ENCODE results near the gene GPC1.
"Not testable (repeated sequence)": the region's sequence is repeated elsewhere in the genome, so short reads cannot be mapped to it uniquely, and the experiment has no call there.

Gene GPC1

DNA sequence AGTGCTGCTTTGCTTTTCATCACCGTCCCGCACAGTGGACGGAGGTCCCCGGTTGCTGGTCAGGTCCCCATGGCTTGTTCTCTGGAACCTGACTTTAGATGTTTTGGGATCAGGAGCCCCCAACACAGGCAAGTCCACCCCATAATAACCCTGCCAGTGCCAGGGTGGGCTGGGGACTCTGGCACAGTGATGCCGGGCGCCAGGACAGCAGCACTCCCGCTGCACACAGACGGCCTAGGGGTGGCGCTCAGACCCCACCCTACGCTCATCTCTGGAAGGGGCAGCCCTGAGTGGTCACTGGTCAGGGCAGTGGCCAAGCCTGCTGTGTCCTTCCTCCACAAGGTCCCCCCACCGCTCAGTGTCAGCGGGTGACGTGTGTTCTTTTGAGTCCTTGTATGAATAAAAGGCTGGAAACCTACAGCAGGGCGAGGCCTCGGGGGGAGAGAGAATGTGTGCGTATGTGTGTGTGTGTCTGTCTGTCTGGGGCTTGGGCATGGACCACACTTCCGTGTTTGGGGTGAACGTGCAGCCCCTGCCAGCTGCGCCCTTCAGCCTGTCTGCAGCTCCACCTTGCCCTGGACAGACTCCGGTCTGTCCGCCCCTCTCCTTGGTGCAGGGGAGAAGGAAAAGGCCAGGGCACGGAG, 32.3 kb downstream of the GPC1 start:
- no peak for DNase-seq (ENCODE audit: low read depth)

DNA sequence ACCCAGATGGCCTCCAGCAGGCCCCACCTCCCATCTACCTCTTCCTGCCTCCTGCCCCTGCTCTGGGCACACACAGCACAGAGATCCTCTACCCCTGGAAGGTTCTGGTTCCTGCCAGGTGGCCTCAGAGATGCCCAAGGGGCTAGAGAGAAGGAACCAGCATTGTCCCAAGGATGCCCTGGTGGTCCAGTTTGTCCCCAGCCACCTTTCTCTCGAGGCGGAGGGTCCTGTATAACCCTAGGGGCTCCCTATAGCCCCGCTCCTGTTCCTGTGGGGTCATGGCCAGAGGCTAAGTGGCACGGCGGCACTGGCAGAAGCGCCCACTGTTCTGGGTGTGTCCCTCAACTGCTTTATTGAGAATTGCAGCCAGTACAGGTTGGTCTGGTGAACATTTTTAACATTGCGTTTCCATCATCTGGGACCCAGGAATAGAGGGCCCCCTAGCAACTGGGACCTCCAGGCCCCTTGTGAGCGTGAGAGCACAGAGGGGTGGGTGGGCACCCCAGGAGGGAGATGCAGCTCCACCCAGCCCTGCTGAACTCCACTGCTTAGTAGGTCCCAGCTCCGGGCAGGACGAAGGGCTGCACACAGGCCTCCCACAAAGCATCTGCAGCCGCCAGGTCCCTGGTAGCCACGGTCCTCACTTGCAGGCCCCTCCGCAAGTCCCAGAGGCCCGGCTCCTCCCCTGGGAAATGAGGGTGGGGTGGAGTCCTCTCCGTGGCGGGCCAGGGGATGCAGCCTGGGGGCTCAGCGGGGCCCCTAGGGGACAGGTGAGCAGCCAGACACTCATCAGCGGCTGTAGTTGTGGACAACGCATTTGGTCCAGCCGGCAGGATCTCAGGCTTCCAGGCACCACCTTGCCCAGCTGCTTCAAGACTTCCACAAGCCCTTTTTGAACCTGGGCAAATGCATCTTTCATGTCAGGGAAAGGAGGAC, 33.1 kb downstream of the GPC1 start:
- no peak for DNase-seq (ENCODE audit: low read depth)

DNA sequence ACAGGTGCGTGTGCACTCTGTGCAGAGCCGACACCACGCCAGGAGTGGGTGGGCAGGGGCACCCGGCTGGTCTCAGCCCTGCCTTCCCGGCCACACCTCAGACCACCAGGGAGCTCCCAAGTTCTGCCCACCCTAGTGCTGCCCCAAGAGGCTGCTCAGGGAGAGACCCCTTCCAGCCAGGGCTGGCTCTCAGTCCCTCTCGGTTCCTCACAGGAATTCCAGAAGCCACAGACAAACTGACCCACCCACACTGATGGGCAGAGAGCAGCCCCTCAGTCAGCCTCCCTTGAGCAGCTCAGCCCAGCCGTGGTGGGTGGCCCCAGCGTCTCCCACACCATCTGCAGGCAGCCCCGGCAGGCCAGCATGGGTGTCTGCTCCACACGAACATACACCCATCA, 33.8 kb downstream of the GPC1 start:
- no peak for DNase-seq (ENCODE audit: low read depth)

DNA sequence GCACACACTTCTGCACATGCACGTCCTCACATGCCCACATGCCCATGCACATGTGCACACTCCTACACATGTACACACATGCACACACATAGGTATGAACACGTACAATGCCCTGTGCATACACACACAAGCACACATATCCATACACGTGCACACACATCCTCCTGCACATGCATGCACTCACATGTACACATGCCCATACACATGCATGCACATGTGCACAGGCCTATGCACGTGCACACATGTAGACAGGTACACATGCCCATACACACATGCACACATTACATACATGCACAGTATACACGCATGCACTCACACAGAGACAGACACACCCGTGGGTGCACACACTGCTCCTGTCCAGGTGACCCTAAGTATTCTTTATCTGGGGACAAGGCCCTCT, 34.3 kb downstream of the GPC1 start:
- DNase-seq (ENCODE audit: low read depth) = no peak

DNA sequence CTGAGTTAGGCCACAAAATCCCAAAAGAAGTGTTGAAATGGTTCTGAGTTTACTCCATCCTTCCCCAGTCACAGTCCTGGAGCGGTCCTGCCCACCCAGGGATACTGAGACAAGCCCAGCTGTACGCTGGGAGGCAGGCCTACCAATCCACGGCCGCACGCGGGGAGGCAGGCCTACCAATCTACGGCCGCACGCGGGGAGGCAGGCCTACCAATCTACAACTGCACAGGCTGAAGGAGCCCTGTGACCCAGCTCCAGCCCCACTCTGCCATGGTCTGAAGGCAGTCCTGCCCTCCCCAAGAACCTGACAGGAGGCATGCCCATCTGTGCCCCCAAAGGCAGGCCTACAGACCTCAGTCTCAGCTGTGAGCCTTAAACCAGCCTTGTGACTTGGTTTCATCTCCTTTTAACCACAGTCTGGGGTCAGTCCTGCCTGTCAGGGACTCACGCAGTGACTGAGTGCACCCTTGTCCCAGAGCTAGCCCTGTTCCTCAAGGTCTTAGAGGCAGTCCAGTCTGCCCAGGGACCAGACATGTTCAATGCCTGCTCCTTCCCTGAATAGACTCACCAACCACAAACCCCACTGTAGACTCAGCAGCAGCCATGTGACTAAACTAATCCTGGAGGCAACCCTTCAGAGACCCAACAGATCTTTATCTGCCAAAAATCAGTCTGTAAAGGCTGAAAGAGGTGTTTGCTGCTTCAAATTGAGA, 36.8 kb downstream of the GPC1 start:
- DNase-seq (ENCODE audit: low read depth) = no peak

DNA sequence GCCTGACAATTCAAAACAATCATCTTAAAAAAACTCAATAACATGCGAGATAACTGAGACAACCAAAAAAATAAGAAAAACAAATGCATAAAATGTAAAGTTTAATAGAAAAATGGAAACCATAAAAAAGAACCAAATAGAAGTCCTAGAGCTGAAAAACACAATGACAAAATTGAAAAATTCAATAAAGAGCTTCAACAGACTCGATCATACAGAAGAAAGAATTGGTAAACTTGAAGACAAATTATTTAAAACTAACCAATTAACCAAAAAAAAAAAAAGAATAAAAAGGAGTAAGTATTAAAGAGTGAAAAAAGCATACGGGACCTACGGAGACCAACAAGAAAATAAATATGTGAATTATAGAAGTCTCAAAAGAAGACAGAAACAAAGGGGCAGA, 37.7 kb downstream of the GPC1 start:
- DNase-seq (ENCODE audit: low read depth) = no peak

DNA sequence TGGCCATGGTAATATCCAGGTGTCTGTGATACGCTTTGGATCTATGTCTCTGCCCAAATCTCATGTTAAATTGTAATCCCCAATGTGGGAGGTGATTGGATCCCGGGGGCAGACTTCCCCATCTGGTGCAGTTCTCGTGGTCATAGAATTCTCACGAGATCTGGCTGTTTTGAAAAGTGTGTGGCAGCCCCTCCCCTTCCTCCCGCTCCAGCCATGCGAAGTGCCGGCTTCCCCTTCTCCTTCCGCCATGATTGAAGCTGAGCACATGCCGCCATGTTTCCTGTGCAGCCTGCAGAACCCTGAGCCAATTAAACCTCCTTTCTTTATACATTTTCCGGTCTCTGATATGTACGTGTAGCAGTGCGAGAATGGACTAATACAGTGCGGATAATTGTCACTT, 42.5 kb downstream of the GPC1 start:
- DNase-seq (ENCODE audit: low read depth) = no peak

DNA sequence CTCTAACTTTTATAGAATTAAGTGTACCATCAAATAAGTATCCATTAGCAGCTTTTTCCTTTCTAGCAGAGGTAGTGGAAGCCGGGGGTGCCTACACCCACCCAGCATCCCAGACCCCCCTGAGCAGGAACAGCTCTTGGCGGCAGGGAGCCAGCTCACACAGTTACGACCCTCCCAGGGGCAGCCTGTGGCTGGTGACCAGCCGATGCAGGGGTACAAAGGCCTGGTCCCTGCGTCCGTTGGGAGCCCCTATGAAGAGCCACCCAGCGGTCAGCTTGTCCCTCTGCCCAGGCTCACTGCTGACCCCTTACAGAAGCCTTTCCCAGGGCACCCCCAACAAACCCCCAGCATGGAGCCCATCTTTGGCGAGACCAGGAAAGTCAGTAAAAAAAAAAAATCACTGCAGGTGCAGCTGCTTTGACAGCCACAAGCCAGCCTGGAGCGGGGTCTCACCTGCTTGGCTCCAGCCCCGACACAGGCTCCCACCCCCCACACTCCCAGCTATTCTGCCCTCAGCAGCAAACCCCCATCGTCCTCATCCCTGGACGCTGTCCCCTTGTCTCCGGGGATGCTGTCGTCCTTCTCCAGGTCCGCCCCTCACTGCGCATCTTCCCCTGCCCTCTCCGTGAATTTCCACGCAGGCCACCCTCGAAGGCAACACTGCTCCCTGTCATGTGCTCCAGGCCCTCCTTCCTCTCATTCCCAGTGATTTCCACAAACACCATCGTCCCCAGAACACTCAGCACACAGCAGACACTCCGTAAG, 43.1 kb downstream of the GPC1 start:
- no peak for DNase-seq (ENCODE audit: low read depth)

DNA sequence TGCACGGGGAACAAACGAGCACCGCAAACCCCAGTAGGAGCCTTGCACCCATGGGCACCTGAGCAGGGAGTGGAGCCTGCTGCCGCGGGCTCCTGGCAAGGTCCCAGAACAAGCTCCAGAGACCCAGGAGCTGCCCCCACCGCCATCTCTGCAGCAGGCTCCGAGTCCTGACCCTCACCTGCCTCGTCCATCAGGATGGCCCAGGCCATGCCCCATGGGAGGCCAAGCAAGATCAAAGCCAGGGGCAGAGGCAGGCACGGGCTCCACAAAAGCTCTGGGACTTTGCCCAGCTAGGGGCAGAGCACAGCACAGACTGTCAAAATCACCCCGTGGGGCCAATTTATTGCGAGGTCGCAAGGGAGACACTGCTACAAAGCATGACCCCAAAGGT, 43.6 kb downstream of the GPC1 start:
- no peak for DNase-seq (ENCODE audit: low read depth)

DNA sequence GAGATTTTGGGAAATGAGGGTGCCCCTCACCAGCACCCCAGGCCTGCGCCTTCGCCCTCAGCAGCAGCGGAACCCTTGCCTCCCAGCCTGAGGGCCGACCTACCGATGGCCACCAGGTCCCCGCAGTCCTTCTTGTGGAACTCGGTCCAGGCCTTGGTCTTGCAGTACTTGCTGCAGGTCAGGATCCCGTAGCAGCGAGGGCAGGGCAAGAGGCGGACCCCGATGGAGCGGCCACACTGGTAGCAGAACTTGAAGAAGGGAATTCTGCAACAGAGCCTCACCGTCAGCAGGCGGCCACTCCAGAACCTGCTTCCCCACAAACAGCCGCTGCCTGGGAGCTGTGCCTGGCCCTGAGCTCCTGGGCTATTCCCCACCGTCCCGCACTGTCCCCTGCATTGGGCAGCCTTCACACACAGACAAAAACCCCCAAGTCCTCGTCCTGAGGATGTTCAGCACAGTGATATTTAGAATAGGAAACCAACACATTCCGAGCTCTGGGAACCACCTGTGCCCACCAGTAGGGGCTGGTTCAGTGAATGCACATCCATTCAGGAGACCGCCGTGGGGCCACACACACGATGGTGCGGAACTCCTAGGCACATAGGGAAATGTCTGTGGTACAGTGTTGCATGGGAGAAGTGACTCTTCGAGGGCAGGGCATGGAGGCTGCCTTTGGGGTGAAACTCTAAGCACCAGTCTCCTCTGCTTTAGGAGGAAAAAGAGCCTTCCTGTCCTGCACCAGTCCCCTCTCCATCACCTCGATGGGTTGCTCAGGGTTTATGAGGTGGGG, 45.6 kb downstream of the GPC1 start:
- DNase-seq (ENCODE audit: low read depth) = no peak

DNA sequence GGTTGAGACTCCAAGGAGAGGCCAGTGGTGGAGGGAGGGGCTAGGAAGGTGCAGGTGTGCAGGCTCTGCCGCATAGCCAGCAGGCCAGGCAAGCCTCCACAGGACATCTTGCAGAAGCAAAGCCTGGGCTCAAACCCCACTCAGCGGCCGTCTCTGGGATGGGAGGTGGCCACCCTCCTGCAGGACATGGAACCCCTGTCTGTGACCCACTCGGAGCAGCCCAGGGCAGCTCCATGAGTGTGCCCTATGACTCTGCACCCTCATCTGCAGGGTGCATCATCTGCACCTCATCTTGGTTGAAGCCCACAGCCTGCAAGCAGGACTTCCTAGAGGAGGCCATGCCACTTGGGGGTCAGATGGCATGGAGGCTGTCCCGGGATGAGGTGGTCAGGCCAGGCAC, 46.3 kb downstream of the GPC1 start:
- DNase-seq (ENCODE audit: low read depth) = no peak

DNA sequence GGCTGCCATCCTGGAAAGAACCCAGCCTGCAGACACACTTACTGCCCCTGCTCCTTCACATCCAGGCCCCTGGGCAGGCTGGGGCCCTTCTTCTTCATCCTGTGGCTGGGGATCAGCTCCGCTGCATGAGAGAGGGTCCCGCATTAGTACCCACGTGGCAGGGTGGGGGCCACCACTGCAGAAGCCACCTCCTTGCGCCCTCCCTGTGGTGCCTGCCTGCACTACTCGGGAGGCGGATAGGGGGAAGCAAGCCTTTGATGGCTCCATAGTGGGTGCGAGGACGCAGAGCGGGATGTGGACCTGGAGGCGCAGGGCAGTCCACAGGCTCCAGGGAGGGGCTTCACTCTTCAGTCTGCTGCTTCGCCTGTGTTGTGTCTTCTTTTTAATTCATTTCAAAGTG, 46.7 kb downstream of the GPC1 start:
- DNase-seq (ENCODE audit: low read depth) = no peak

DNA sequence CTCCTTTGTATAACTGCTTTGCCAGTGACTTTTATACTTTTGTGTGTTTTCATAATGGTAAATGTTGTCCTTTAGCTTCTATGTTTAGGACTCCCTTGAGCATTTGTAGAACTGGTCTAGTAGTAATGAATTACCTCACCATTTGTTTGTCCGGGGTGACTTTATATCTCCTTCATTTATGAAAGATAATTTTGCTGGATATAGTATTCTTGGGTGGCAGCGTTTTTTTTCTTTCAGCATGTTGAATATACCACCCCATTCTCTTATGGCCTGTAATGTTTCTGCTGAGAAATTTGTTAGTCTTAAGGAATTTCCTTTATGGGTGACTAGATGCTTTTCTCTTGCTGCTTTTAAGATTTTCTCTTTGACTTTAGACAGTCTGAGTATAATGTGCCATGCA, 56.0 kb downstream of the GPC1 start:
- no peak for DNase-seq (ENCODE audit: low read depth)

DNA sequence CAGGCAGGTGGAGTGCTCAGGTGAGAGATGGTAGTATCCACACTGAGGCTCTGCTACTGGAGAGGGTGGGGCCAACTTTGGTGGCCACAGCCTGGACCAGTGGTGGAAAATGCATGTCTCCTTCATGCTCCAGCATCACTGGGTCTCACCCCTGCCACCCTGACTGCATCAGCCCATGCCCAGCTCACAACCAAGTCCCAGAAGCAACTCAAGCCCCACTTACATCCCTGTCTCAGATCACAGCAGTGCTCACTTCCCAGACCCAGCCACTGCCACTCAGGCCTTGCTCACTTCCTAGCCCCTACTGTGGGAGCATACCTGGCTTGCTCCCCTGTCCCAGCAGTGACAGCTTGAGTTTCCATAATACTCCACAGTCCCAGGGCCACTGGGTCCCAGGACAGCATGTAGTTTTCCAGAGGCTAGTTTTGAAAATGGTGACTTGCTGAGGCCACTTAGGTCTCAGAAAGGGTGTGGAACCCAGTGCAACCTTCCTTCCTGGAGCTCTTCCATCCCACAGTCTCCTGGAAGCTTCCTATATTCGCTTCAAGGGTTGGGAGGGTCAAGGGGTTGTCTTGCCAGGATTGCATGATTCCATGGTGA, 58.8 kb downstream of the GPC1 start:
- no peak for DNase-seq (ENCODE audit: low read depth)

DNA sequence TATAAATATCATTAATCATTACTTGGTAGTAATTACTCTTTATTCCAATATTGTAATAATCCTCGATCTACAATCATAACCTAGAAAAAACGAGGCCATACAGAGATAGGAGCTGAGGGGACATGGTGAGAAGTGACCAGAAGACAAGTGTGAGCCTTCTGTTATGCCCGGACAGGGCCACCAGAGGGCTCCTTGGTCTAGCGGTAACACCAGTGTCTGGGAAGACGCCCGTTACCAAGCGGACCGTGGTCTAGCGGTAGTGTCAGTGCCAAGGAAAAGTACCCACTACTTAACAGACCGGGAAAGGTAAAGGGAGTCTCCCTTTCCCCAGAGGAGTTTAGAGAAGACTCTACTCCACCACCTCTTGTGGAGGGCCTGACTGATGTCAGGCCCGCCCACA, 59.5 kb downstream of the GPC1 start:
- DNase-seq (ENCODE audit: low read depth) = not testable (repeated sequence)

DNA sequence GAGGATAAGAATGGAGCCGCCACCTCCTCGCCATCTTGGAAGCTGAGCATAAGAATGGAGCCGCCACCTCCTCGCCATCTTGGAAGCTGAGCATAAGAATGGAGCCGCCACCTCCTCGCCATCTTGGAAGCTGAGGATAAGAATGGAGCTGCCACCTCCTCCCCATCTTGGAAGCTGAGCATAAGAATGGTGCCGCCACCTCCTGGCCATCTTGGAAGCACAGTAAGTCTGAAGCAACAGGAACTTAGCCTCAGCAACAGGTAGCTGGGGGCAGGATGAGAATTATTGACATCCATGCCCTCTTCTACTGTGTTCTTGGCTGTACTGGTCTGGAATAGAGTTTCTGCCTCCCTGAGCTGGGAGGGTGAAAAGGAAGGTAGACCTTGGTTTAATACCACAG, 61.6 kb downstream of the GPC1 start:
- DNase-seq (ENCODE audit: low read depth) = not testable (repeated sequence)

DNA sequence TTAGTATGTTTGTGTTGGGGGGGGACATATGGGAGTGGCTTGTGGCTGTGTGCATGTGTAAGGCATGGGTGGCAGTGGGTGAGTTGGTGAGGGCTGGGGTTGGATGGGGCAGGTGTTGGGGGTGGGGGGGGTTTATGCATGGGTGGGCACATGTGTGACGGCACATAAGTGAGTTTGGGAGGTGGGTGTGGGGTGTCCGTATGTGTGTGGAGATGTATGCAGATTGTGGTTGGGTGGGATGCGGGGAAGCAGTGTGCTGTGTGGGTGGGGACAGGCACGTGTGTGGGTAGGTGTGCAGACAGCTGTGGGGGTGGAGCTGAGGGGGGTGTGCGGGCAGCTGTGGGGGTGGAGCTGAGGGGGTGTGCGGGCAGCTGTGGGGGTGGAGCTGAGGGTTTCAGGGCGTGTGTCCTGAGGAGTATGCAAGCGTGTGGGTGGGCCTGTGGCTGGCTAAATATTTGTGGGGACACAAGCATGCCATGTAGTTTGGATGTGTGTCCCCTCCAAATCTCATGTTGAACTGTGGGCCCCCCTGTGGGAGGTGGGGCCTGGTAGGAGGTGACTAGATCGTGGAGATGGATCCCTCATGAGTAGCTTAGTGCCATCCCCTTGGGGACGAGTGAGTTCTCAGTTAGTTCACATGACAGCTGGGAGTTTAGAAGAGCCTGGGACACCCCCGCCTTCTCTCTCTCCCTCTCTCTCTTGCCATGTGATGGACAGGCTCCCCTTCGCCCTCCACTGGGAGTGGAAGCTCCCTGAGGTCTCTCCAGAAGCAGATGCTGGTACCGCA, 62.9 kb downstream of the GPC1 start:
- DNase-seq (ENCODE audit: low read depth) = no peak

DNA sequence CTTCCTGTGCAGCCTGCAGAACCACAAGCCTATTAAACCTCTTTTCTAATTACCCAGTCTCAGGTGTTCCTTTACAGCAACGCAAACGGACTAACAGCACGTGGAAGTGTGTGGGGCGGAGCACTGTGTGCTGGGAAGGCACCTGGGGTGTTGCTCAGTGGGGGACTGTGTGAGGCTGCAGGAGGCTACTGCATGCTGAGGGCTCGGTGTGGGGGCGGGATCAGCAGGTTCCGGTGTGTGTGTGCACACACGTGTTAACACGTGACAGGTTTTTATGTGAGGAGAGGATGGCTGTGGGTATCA, 63.4 kb downstream of the GPC1 start:
- no peak for DNase-seq (ENCODE audit: low read depth)

DNA sequence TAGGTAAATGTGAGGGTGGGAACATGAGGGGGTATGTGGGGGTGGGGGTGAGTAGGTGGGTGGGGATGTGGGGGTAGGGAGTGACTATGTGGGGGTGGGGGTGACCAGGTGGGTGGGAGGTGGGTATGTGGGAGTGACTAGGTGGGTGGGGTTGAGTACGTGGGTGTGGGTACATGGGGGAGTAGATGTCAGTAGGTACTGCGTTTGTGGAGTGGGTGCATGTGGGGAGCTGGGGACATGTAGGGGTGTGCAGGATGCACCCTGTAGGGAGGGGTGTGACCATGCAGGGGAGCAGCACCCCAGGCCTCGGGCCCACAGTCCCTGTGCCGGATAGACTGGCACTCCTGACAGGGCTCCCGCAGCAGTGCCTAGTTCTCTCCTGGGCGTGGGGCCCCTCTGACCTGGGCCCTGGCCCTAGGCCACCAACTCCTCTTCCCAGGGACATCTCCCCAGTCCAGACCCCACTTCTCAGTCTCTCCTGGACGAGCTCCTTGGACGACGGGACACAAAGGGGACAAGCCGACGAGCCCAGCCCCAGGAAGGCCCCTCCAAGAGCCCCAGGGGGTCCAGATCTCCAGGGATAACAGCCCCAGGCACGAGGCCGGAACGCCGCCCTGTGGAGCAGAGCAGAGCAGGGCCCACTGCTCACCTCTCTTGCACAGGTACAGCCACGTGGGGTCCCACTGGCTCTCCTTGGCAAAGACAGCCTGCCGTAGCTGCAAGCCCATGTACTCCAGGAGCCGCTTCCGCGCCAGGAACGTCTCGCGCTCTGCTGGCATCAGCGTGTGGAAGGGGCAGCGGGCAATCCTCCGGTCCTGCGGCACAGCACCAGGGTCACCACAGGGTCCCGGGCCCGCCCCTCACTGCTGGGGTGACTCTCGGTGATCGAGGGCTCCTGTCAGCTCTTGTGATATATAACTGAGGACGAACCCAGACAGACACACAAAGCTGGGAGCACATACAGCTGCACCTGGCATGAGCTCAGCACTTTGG, 64.1 kb downstream of the GPC1 start:
- no peak for DNase-seq (ENCODE audit: low read depth)
